NCI-H1417 treated with DMSO at 0.1 percent for 48 hours (cell line): ENCODE data around the gene MGAT5.

Experiments
- DNase-seq: peaks from one replicate; lab custom pipeline; 2025; lab: John Stamatoyannopoulos, UW

Gene MGAT5

GRCh38 chr2:134362740-134363139 lies 108.9 kb downstream of the MGAT5 start:
- DNase-seq: no peak

GRCh38 chr2:134365356-134365755 lies 111.5 kb downstream of the MGAT5 start:
- no peak for DNase-seq

GRCh38 chr2:134366359-134366758 lies 112.5 kb downstream of the MGAT5 start:
- no peak for DNase-seq

- DNase-seq: no peak
Measured at GRCh38 chr2:134367213-134367612, 113.3 kb downstream of the MGAT5 start.

- DNase-seq: no peak
Measured at GRCh38 chr2:134368009-134368817, 114.3 kb downstream of the MGAT5 start.

- no peak for DNase-seq
Measured at GRCh38 chr2:134369220-134369902, 115.5 kb downstream of the MGAT5 start.

GRCh38 chr2:134370655-134371445 lies 117.0 kb downstream of the MGAT5 start:
- no peak for DNase-seq

- DNase-seq: no peak
Measured at GRCh38 chr2:134372141-134372540, 118.3 kb downstream of the MGAT5 start.

GRCh38 chr2:134372611-134373131 lies 118.8 kb downstream of the MGAT5 start:
- no peak for DNase-seq

- DNase-seq: no peak
Measured at GRCh38 chr2:134375935-134376334, 122.1 kb downstream of the MGAT5 start.

GRCh38 chr2:134377730-134378129 lies 123.9 kb downstream of the MGAT5 start:
- DNase-seq: no peak

GRCh38 chr2:134379293-134379692 lies 125.4 kb downstream of the MGAT5 start:
- DNase-seq: no peak

GRCh38 chr2:134379722-134380121 lies 125.8 kb downstream of the MGAT5 start:
- DNase-seq: no peak

- no peak for DNase-seq
Measured at GRCh38 chr2:134381141-134381540, 127.3 kb downstream of the MGAT5 start.

- no peak for DNase-seq
Measured at GRCh38 chr2:134384131-134384530, 130.3 kb downstream of the MGAT5 start.

- DNase-seq: no peak
Measured at GRCh38 chr2:134385195-134385594, 131.3 kb downstream of the MGAT5 start.

GRCh38 chr2:134386310-134386709 lies 132.4 kb downstream of the MGAT5 start:
- DNase-seq: no peak

GRCh38 chr2:134389381-134389780 lies 135.5 kb downstream of the MGAT5 start:
- DNase-seq: no peak

- DNase-seq: no peak
Measured at GRCh38 chr2:134391751-134392160, 137.9 kb downstream of the MGAT5 start.

GRCh38 chr2:134392442-134393074 lies 138.7 kb downstream of the MGAT5 start:
- no peak for DNase-seq

GRCh38 chr2:134393075-134393461 lies 139.2 kb downstream of the MGAT5 start:
- DNase-seq: peak; percentile 29

GRCh38 chr2:134395779-134396178 lies 141.9 kb downstream of the MGAT5 start:
- no peak for DNase-seq
